GM11168 (cell line): ENCODE results near the gene ACKR2.
"Not testable (repeated sequence)": the region's sequence is repeated elsewhere in the genome, so short reads cannot be mapped to it uniquely, and the experiment has no call there.

Experiments
- in situ Hi-C: fragments of 300-500 bp; cut with MboI; formaldehyde crosslinking; loops from one replicate; pipeline ENCODE4 v1.12.0; 2022; ENCODE audit warnings: low sequenced_read_pairs; ENCODE audit not compliant: unreplicated experiment

The ACKR2 gene

GRCh38 chr3:42880601-42881451 is 71.6 kb downstream of the ACKR2 start:
- in situ Hi-C loops, result no loop called here

GRCh38 chr3:42883251-42883930 is 74.1 kb downstream of the ACKR2 start:
- in situ Hi-C loops, result not testable (repeated sequence)

DNA sequence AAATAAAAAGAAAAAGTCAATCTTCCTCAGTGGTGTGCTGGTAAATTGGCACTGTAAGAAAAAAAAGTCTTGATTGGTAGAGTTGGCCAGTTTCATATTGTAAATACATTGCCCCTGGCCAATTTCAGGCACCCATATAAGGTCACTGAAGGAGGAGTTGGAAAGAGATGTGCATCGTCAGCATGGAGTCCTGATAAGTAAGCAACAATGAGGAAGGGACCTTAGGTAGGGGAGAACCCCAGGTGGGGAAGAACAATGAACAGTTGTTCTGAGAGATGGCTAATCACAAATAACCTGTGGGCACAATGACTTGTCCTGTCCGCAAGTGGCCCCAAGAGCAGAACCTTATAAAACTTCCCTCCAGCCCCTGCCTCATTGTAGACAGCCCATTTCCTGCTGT is 75.1 kb downstream of the ACKR2 start:
- in situ Hi-C loops, result no loop called here

DNA sequence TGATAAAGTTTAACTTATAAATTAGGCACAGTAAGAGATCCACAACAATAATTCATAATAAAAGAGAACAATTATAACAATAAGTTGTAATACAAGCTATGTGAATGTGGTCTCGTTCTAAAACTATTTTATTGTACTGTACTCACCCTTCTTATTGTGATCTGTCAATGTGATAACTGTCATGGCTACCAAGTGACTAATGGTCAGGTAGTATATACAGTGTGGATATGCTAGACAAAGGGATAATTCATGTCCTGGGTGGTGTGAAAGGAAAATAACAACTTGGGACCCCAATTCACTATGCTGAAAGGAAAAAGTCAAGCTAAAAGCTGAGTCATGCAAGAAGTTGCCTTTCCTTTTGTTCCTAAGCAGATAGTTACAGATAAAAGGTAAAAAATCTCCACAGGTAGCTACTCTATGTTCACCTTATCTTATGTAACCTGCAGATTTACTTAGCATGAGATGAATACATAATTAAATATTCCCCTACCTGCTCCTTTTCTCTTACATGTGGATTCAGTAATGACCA is 77.1 kb downstream of the ACKR2 start:
- in situ Hi-C loops, result no loop called here

GRCh38 chr3:42887084-42887483 is 77.8 kb downstream of the ACKR2 start:
- in situ Hi-C loops, result no loop called here

- in situ Hi-C loops, result no loop called here
Measured at GRCh38 chr3:42891042-42891441, 81.8 kb downstream of the ACKR2 start.

- in situ Hi-C loops, result no loop called here
Measured at GRCh38 chr3:42892169-42892568, 82.9 kb downstream of the ACKR2 start.

DNA sequence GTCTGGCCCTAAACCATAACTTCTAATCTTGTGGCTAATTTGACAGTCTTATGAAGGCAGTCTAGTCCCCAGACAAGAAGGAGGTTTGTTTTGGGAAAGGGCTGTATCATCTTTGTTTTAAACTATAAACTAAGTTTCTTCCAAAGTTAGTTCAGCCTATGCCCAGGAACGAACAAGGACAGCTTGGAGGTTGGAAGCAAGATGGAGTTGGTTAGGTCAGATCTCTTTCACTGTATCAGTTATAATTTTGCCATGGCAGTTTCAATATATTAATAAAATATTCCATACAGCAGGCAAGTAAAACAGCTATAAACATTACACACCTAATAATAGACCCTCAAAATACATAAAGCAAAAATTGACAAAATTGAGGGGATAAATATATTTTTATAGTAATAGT is 83.6 kb downstream of the ACKR2 start:
- in situ Hi-C loops, result no loop called here

DNA sequence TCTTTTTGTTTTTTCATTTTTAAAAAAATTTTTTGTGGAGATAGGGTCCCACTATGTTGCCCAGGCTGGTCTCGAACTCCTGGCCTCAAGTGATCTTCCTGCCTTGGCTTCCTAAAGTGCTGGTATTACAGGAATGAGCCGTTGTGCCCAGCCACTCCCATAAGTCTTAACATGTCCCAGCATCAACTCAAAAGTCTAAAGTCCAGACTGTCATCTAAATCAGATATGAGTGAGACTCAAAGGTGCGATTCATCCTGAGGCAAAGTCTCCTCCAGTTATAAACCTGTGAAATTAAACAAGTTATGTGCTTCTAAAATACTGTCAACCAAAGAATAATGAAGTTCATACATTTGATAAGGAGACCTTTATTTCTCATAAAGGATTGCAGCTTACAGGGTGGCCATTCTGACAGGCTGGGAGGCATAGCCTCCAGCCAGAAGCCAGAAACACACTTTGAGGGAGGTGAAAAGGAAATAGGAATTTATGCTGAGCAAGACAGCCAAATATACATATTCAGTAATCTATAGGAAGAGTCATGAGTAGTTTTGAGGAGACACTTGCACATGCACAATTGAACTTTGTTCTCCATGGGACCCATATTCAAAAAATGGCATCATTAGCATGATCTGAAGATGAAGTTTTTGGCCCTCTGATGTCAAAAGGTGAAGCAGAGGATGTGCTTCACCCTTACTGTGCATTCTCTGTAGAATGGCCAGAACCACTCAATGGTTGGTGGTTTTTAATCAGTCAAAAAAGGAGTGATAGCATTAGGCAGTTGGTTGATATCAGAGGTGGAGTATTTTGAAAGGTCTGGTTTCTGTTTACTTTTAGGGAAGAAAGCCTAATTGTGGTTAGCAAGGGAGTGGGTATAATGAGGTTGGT is 85.7 kb downstream of the ACKR2 start:
- in situ Hi-C loops, result no loop called here

DNA sequence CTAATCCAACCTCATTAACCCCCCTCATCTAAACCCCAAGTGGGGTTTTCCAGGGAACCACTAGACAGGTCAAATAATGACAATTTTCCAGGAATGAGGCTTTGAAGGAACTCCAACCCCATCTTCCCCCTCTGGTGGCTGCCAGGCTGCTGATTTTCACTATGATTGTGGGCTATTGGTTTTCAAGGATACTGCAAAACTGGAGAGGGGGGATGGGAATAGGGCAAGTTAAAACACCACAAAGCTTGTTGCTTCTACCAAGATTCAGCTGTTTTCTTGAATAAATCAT is 86.3 kb downstream of the ACKR2 start:
- in situ Hi-C loops, result no loop called here

DNA sequence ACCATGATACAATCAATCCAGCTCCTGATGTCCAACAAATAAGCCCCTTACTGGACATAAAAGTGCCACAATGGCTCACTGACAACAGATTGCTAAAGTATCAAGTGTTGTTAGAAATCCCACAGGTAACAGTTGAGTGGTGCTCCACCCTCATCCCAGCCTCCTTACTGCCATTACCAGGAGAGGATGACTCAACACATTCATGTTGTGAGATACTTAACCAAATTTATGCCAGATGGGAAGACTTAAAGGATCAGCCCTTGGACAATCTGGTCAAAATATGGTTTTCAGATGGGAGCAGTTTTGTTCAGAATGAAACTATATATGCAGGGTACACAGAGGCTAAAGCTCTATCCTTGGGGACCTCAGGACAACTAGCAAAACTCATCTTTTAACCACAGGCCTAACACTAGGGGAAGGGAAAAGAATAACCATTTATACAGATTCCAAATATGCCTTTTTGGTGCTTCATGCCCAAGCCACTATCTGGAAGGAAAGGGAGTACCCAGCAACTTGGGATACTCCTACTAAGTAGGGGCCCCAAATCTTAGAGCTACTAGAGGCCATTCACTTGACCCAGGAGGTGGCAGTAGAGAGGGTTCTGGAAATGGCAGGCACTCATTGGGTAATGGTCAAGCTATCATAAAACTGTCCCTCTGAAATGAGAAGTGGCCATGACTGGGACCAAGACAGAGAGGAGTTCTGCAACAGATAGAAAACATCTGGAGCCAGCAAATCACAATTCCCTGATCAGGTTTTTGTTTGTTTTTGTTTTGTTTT is 89.8 kb downstream of the ACKR2 start:
- in situ Hi-C loops, result no loop called here

DNA sequence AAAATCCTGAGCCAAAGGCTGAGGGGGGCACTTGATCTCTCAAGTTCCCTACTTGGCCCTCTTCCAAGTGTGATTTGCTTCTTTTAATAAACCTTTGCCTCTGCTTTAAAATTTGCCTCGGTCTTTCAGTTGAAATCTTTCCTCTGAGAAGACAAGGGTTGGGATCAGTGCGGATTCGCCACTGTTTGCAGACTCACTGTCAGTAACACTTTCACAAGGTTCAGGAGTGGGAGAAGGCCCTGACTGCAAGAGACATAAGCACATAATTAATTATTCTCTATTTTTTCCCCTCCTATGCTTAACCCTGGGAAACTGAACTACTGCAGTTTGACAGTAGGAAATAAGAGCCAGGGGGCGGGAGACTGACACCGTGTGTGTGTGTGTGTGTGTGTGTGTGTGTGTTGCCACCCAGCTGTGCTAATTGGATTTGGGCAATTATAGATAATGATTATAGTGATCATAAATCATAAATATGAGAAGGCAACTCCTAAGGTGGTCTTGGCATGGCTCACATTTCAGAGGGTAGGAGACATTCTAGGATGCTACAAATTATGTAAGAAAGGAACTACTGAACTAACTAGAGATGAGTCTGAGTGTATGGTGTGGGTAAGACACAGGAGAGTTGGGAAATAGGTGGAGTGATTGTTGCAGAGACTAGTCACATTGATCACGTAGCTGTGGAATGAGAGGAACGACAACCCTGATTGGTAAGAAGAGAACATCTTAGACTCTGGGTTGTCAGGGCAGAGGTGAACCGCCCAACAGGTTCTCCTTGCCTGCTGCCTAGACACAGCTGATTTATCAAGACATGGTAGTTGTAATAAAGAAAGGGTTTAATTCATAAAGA is 91.2 kb downstream of the ACKR2 start:
- in situ Hi-C loops, result no loop called here

- in situ Hi-C loops, result no loop called here
Measured at GRCh38 chr3:42901073-42901415, 91.8 kb downstream of the ACKR2 start.

DNA sequence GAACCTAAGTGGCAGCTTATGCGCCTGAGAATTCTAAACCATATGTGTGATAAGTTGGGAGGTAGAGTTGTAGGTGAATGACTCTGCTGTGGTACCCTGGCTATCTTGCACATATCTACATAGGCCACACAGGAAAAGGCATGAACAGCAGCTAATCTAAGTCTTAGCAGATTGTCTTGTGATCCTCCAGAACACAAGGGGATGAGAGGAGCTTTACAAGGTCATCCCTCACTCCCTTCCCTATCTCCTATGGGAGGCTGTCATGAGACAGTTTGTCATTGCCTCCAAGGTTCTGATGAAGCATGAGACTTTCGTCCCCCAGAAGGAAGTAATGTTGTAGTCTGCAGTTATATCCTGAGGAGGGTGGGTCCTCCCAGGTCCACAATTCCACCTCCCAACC is 93.0 kb downstream of the ACKR2 start:
- in situ Hi-C loops, result no loop called here

- in situ Hi-C loops, result no loop called here
Measured at GRCh38 chr3:42904076-42904475, 94.8 kb downstream of the ACKR2 start.

GRCh38 chr3:42905740-42906069 is 96.5 kb downstream of the ACKR2 start:
- in situ Hi-C loops, result no loop called here

DNA sequence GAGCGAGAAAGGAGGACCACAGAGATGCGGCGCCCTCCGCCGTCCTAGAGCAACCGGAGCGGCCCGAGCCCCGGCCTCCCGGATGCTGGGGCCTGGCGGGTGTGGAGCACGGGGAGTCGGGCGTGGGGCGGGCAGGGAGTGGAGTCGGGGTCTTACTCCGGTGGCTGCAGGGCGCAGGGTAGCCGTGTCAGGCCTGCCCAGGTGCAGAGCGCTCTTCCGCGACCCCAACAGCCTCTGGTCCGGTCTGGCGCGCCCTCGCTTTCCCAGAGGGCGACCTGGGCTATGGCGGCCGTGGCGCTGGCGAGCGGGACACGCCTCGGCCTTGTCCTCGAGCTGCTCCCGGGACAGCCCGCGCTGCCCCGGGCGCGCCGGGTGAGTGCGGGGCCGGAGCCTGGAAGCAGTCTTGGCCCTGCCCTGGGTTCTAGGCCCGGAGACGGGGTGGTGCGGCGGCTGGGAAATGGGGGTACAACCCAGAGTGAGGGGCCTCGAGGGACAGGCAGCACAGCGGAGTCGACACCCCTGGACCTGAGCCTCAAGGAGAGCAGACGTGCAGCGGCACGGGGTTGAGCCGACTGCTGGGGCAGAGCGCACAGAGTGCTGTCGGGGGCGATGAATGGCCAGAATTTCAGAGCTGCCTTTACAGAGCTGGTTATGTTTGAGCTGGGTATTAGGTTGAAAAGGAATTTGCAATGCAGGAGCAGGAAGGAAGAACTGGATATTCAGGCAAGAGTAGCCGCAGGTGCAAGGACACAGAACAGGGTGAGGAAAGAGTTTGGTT is 97.0 kb downstream of the ACKR2 start, which contains the start of gene ZNF662:
TSS of gene ZNF662 (plus strand) at position 73 of the 778 bp plus-strand sequence. CDS start 1,973 bp downstream, outside the sequence.
- in situ Hi-C loops, result no loop called here

GRCh38 chr3:42906848-42907183 is 97.6 kb downstream of the ACKR2 start:
- in situ Hi-C loops, result no loop called here

GRCh38 chr3:42908675-42909074 is 99.4 kb downstream of the ACKR2 start:
- in situ Hi-C loops, result no loop called here
